ENCODE data around the gene GPR42. TPM values are rescaled to one million over a fixed set of nuclear protein-coding genes. Genes with fewer than 3 reads are reported as not detected.
"Not testable (repeated sequence)": the region's sequence is repeated elsewhere in the genome, so short reads cannot be mapped to it uniquely, and the experiment has no call there.

The GPR42 gene
- polyA plus RNA-seq, 3 donors = not detected

DNA sequence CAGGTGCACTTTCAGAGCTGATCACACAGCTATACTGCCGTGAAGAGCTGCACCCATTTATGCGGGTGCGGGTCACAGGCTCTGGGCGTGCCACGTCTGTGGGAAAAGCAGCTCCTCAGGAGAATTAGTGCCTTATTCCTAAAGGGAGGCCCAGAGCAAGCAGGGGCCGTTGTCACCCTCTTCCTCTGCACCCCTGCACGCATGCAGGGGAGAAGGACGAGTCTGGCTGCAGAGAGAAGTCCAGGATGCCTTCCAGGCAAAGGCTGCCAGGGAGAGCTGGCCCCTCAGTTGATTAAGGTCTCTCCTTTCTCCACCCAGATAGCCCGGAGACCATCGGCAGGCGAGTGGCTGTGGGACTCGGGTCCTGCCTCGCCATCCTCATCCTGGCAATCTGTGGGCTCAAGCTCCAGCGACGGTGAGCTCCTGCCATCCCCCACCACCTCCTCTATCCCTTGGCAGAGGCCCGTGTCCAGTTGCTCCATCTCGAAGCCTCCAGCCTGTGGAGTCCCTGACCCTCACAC lies 26.3 kb upstream of the GPR42 start:
- DNase-seq (ENCODE audit: extremely low read depth in 1 of 11, low read depth in 9 of 11, low spot score in 4 of 11) = no peak

GRCh38 chr19:35345671-35346111 lies 25.2 kb upstream of the GPR42 start:
- DNase-seq (ENCODE audit: extremely low read depth in 1 of 11, low read depth in 9 of 11, low spot score in 4 of 11) = no peak

- DNase-seq (ENCODE audit: extremely low read depth in 1 of 11, low read depth in 9 of 11, low spot score in 4 of 11) = no peak
Observed at GRCh38 chr19:35346193-35347052, 24.4 kb upstream of the GPR42 start.

DNA sequence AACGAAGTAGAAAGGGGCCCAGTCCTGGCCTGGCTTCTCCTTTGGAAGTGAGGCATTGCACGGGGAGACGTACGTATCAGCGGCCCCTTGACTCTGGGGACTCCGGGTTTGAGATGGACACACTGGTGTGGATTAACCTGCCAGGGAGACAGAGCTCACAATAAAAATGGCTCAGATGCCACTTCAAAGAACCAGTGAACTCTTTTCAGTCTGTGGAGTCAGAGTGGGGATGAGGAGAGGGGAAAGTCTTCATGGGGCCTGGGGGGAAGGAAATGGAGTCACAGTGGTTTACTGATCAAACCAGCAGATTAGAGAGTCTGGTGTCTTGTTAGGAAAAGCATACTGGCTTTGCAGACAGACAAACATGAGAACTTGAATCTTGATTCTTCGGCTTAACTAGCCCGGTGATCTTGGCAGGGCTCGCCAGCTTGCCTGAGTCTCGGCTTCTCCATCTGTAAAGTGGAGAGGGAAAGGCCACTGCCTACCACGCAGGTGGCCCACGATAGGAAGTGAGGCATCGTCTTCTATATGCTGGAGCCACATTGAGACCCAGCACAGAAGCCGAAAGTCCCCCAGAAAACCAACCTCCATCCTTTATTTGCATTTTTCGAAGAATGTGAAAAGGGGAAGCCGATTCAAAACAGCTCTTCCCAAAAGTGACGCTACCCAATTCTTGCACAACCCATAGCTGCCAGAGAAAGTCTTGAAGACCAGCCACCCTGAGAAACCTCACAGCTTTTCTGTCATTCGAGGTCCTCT lies 23.5 kb upstream of the GPR42 start, which contains the start of gene FFAR1:
FFAR1 (plus strand) TSS at position 732 of the 759 bp plus-strand sequence. CDS start 3,650 bp downstream, outside the sequence.
- no peak for DNase-seq (ENCODE audit: extremely low read depth in 1 of 11, low read depth in 9 of 11, low spot score in 4 of 11)

DNA sequence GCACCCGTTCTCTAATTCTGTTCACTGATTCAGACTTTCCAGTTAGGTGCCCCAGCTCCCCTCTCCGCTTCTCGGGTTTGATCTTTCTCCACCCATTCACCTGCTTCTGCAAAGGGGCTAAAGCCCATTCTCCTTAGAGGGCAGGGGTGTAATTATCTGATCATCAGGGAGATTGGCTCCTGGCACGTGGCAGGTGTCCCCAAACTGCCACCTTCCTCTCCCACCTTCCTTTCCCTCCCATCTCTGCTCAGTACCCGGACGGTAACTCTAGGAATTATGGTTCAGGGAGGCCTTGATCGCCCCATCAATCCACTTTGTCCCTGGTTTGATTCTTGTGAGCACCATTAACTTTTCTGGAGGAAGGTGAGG lies 23.0 kb upstream of the GPR42 start:
- no peak for DNase-seq (ENCODE audit: extremely low read depth in 1 of 11, low read depth in 9 of 11, low spot score in 4 of 11)

DNA sequence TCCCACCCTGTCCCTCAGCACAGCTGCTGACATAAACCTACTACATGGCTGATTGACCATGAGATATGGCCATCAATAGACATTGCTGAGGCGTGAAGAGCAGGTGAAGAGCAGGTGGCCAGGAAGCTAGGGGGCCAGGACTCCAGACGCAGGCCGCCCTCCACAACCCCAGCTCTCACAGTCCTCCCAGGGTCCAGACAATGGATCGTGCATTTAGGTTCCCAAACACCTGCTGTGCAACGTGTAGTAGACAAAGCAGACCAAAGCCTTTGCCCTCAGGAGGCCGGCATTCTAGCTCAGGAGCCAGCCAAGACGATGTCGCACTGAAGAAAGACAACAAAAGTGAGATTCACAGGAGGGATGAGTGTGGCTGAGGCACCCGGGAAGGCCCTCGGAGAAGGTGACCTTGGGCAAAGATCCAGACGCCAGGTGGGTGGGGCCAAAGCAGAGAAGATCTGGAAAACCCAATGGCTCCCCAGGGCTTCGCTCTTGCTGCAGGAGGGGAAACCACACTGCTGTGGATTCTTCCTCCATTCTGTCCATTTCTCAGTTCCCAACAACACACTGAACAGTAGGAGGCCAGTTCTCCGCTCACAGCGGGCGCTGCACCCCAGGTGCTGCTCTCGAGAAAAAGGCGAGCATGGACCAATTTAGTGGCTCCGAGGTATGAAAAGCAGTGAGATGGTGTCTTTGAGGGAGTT lies 21.8 kb upstream of the GPR42 start:
- no peak for DNase-seq (ENCODE audit: extremely low read depth in 1 of 11, low read depth in 9 of 11, low spot score in 4 of 11)

DNA sequence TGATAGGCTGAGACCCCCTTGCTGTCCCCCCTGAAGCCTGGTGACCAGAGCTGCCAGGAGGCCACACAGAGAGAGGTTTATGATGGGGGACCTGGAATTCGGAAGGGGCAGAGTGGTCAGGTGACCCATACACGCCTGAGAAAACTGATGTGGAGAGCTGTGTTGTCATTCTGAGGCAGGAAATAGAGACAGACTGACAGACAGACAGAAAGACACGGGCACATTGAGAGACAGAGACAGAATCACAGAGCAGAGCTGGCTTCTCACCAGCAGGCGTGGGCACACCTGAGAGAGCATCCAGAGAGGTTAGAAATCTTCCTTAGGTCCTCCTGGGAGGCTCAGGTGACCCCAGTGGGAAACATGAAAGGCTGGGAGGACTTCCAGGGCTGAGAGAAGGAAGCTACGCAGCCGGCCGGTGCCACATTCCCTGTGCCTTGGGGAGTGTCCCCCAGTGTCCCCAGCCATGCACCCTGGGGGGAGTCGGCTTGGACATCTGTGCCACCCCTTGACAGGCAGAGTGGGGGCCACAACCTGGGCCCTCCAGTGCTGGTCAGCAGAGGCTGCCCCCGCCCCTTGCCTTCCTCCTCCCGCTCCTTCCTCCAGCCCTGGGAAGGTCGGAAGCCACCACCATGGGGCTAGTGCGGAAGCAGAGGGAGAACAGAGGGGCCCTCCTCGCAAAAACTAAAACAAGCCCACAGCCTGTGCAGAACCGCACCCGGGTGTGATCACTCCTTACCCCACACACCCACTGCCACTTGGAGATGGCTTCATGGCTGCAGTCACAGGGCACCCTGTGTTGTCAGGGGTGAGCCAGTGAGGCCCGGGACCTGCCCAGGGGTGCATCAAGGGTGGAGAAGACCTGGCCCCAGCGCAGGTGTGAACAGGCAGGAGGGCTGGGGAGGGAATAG lies 21.0 kb upstream of the GPR42 start:
- DNase-seq (ENCODE audit: extremely low read depth in 1 of 11, low read depth in 9 of 11, low spot score in 4 of 11) = no peak

DNA sequence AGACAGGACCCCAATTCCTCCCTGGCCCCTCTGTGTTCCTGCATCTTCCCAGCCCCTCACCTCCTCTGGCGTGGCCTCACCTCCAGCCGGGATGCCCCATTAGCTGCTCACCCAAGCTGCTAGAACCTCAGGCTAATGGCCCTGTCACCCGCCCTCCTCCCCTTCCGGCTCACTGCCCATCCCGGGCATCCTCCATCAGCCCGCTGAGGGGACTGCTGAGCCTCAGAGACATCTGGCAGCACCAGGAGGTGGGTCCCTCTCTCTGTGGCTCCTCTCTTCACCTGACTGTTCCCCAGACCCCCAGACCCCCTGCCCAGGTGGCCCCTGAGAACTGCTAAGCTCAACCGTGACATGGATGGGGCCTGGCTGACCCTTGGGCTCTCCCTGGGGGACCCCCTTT lies 20.3 kb upstream of the GPR42 start:
- DNase-seq (ENCODE audit: extremely low read depth in 1 of 11, low read depth in 9 of 11, low spot score in 4 of 11) = peak in 8 of 11 donors; percentile 24 to 57 (median 39)

DNA sequence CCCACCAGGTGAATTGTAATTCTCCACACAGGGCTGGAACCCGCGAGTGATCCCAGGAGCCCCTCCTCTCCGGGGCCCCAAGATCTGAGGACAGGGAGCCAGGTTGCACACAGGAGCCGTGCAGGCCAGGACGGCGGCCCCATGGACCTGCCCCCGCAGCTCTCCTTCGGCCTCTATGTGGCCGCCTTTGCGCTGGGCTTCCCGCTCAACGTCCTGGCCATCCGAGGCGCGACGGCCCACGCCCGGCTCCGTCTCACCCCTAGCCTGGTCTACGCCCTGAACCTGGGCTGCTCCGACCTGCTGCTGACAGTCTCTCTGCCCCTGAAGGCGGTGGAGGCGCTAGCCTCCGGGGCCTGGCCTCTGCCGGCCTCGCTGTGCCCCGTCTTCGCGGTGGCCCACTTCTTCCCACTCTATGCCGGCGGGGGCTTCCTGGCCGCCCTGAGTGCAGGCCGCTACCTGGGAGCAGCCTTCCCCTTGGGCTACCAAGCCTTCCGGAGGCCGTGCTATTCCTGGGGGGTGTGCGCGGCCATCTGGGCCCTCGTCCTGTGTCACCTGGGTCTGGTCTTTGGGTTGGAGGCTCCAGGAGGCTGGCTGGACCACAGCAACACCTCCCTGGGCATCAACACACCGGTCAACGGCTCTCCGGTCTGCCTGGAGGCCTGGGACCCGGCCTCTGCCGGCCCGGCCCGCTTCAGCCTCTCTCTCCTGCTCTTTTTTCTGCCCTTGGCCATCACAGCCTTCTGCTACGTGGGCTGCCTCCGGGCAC lies 19.3 kb upstream of the GPR42 start:
- DNase-seq (ENCODE audit: extremely low read depth in 1 of 11, low read depth in 9 of 11, low spot score in 4 of 11) = no peak

- DNase-seq (ENCODE audit: extremely low read depth in 1 of 11, low read depth in 9 of 11, low spot score in 4 of 11) = no peak
Observed at GRCh38 chr19:35352177-35352447, 18.8 kb upstream of the GPR42 start.

DNA sequence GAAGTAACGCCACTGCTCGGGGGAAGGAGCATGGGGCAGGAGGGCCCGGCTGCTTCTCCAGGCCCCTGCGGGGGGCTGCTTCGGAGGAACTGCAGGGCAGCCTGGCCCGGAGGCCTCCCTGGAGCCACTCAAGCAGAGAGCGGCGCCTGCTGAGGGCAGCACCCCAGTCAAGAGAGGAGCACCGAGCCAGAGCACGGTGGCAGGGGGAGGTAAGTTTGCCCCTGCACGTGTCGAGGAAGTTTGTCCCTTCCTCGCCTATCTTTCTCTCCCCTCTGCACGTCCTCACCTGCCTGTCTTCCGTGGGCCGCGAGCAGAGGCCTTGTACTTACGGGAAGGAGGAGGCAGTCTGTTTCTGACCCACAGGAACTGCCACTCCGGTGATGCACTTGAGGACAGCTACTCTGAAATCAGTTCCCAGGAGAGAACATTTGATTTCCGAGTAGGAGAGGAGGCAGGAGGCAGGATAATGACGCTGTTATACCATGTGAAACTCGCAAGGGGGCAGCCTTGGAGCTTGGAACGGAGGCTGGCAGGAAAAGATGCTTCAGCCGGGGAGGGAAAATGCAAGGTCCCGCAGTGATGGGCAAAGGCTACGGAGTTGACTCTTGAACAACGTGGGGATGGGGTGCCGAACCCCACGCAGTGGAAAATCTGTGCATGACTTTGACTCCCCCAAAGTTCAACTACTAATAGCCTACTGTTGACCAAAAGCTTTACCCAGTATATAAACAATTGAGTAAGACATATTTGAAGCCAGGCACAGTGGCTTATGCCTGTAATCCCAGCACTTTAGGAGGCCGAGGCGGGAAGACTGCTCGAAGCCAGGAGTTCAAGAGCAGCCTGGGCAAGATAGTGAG lies 18.2 kb upstream of the GPR42 start:
- DNase-seq (ENCODE audit: extremely low read depth in 1 of 11, low read depth in 9 of 11, low spot score in 4 of 11) = peak; percentile 42 to 68 (median 62)

DNA sequence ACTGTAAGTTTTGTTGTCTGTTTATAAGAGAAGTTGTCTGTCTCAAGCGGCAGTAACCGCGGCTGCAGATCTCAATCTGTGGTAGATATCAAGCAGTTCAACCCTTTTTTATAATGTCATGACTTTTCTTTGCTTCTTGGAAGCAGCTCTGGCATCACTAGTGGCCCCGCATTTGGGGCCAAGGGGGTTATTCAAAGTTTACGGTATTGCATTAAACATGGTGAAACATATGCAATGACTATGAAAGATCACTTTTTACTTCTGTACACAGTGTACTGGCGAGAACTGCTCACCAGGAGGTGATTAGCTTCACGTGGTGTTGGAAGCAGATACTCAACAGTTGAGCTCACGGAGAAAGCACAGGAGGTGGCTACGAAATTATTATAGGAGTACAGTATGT lies 17.2 kb upstream of the GPR42 start:
- no peak for DNase-seq (ENCODE audit: extremely low read depth in 1 of 11, low read depth in 9 of 11, low spot score in 4 of 11)

DNA sequence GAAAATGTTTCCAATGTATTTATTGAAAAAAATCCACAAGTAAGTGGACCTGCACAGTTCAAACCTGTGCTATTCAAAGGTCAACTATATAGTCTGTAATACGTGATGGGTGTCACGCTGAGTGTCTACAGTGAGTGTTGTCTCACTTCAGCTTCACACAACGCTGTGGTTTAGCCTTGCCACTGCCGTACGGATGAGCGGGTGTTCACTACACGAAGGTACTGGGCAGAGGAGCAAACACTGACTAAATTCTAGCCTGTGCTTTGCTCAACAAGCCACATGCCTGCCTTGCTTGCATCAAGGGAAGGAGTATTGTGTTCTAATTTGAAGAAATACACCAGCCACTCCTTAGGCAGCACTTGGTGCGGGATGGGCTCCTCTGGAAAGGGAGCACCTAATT lies 16.0 kb upstream of the GPR42 start:
- DNase-seq (ENCODE audit: extremely low read depth in 1 of 11, low read depth in 9 of 11, low spot score in 4 of 11) = no peak

DNA sequence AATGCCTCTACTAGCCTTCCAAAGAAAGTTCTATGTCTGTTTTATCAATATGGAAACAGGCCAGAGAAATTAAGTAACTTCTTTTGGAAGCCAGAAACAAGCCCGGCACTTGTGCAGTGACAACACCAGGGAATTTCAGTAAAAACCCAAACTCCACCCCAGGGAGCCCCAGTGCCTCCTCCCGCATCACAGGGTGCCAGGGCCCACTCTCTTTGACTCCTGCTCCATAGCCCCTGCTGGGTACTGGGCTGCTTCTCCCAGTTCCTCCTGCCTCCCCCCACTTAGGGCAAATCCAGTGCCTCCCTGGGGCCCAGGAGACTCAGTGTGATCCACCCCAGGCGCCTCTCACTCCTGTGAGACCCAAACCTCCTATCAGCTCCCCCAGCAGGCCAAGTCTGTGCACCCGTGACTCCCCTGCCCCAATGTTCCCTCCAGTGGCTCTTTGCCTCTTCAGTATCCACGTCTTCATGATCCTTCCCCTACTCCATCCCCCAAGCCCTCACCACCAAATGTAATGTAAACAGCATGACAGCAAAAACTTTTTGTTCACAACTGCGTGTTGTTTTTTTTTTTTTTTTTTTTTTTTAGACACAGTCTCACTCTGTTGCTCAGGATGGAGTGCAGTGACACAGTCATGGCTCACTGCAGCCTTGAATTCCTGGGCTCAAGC lies 14.9 kb upstream of the GPR42 start:
- DNase-seq (ENCODE audit: extremely low read depth in 1 of 11, low read depth in 9 of 11, low spot score in 4 of 11) = no peak

- DNase-seq (ENCODE audit: extremely low read depth in 1 of 11, low read depth in 9 of 11, low spot score in 4 of 11) = no peak
Observed at GRCh38 chr19:35357867-35358573, 12.8 kb upstream of the GPR42 start, which contains the start of gene FFAR3. Gene FFAR3 (plus strand): TSS chr19:35358460. CDS start chr19:35358891, 431 bp downstream.

- DNase-seq (ENCODE audit: extremely low read depth in 1 of 11, low read depth in 9 of 11, low spot score in 4 of 11) = not testable (repeated sequence)
Observed at GRCh38 chr19:35358834-35359233, 12.0 kb upstream of the GPR42 start.

Measured in renal cortex interstitium (tissue), 11 donors.